ENCODE results near the gene GIPC3.
A peak's percentile ranks its signal among the peaks of the same experiment; 100 is the strongest.

Gene GIPC3

GRCh38 chr19:3620817-3621547 is 35.7 kb downstream of the GIPC3 start:
- no peak for DNase-seq (ENCODE audit: low read depth)
- no peak for TF ChIP-seq CTCF (IDR thresholded peaks at IDR 0.05; ENCODE audit: low read length, missing control alignments)
- H3K4me3 ChIP-seq (replicated peaks; ENCODE audit: low read depth, low read length) = no peak overlapping the region

- no peak for DNase-seq (ENCODE audit: low read depth)
- no peak overlapping the region for H3K4me3 ChIP-seq (replicated peaks; ENCODE audit: low read depth, low read length)
- no peak for TF ChIP-seq CTCF (IDR thresholded peaks at IDR 0.05; ENCODE audit: low read length, missing control alignments)
Observed at GRCh38 chr19:3621689-3622088, 36.4 kb downstream of the GIPC3 start.

GRCh38 chr19:3622224-3622623 is 36.9 kb downstream of the GIPC3 start:
- TF ChIP-seq CTCF (IDR thresholded peaks at IDR 0.05; ENCODE audit: low read length, missing control alignments) = no peak

GRCh38 chr19:3623716-3624115 is 38.4 kb downstream of the GIPC3 start:
- no peak for DNase-seq (ENCODE audit: low read depth)
- no peak overlapping the region for H3K4me3 ChIP-seq (replicated peaks; ENCODE audit: low read depth, low read length)
- no peak for TF ChIP-seq CTCF (IDR thresholded peaks at IDR 0.05; ENCODE audit: low read length, missing control alignments)

More at GRCh38 chr19:3622224-3622623, 36.9 kb downstream of the GIPC3 start:
- DNase-seq (ENCODE audit: low read depth) = no peak
- no peak overlapping the region for H3K4me3 ChIP-seq (replicated peaks; ENCODE audit: low read depth, low read length)

- H3K4me3 ChIP-seq (replicated peaks; ENCODE audit: low read depth, low read length) = peak overlapping the region; percentile 89
- DNase-seq (ENCODE audit: low read depth) = no peak
- TF ChIP-seq CTCF (IDR thresholded peaks at IDR 0.05; ENCODE audit: low read length, missing control alignments) = no peak
Observed at GRCh38 chr19:3625996-3626472, 40.8 kb downstream of the GIPC3 start.

- TF ChIP-seq CTCF (IDR thresholded peaks at IDR 0.05; ENCODE audit: low read length, missing control alignments) = no peak
- peak; percentile 98 for DNase-seq (ENCODE audit: low read depth)
- peak within 1 kb of the TSS; percentile 89 for H3K4me3 ChIP-seq (replicated peaks; ENCODE audit: low read depth, low read length)
Observed at GRCh38 chr19:3626473-3627350, 41.4 kb downstream of the GIPC3 start, which contains the start of gene CACTIN. CACTIN (minus strand) TSS chr19:3626790; CDS start chr19:3626762, 28 bp downstream.

Data from fibroblast of pulmonary artery (primary cell).